Measurements from ENCODE around the gene WNT7A. TPM values are rescaled to one million over a fixed set of nuclear protein-coding genes. Genes with fewer than 3 reads are reported as not detected.

Gene WNT7A
- total RNA-seq, 1 donor from 2014 or later: not detected

DNA sequence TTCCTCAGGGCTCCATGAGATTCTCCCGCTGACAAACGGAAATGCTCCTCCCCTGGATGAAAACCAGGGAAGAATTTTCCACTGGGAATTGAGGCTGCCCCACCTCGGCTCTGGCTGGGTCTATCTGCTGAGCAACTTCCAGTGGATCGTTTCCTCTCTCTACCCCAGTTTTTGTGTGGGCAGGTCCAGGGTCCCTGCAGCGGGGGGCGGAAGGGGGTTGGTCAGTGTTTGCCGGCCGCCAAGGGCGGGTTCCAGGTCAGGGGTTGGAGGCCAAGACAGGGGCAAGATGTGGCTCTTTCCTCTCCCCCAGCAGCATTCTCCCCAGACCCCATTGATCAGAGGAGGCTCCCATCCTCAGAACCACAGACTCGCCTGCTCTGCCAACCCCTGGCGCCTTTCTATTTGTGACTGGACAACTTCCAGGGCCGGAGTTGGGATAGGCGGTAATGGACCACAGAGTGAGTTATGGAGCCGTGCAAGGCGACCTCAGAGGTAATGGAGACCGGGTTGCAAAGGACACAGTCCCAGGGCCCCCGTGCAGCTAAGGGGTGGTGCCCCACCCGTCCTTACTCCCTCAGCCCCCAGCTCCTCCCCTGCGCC, 92.2 kb downstream of the WNT7A start:
- Mint-ChIP-seq H3K27me3 (ENCODE audit: insufficient read depth, low read depth) (peaks cover 8% of the 10 kb centered on the region), H3K4me1 (peaks cover 84% of the 10 kb centered on the region)
- H3K27ac ChIP-seq: no peak overlapping the region

DNA sequence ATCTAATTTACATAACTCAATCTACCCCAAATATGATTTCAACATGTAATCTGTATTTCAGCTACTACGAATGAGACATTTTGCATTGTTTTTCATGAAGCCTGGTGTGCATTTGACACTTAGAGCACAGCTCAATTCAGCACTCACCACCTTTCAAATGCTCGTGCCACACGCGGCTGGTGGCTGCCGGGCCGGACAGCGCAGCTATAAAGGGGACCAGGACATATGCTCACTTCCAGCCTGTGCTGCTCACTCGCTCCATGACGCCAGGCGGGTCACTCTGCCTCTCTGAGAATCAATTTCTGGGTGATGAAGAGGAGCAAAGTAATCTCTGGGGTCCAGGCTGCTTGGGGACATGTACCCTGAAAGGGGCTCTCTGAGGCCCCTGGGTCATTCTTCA, 93.1 kb downstream of the WNT7A start:
- H3K4me1 ChIP-seq: peaks cover 42% of the 10 kb centered on the region
- no peak overlapping the region for H2AFZ ChIP-seq (replicated peaks)
- no peaks in the 10 kb centered on the region for H3K36me3 ChIP-seq
- no peaks in the 10 kb centered on the region for H3K36me3 Mint-ChIP-seq
- H3K4me3 ChIP-seq: no peak overlapping the region
- H3K27me3 Mint-ChIP-seq (ENCODE audit: insufficient read depth, low read depth): peaks cover 5% of the 10 kb centered on the region
- no peak overlapping the region for H3K4me2 ChIP-seq
- H4K20me1 ChIP-seq (ENCODE audit: low read depth): peaks cover 10% of the 10 kb centered on the region
- H3K79me2 ChIP-seq (ENCODE audit: low read depth): no peaks in the 10 kb centered on the region
- no peaks in the 10 kb centered on the region for H3K9me3 ChIP-seq (ENCODE audit: low read depth)
- peaks cover 2% of the 10 kb centered on the region for H3K9me3 Mint-ChIP-seq
- no peak overlapping the region for H3K27ac ChIP-seq
- H3K9ac ChIP-seq: no peak overlapping the region
- DNase-seq (ENCODE audit: low spot score): no peak
- TF ChIP-seq, protein P1, sequence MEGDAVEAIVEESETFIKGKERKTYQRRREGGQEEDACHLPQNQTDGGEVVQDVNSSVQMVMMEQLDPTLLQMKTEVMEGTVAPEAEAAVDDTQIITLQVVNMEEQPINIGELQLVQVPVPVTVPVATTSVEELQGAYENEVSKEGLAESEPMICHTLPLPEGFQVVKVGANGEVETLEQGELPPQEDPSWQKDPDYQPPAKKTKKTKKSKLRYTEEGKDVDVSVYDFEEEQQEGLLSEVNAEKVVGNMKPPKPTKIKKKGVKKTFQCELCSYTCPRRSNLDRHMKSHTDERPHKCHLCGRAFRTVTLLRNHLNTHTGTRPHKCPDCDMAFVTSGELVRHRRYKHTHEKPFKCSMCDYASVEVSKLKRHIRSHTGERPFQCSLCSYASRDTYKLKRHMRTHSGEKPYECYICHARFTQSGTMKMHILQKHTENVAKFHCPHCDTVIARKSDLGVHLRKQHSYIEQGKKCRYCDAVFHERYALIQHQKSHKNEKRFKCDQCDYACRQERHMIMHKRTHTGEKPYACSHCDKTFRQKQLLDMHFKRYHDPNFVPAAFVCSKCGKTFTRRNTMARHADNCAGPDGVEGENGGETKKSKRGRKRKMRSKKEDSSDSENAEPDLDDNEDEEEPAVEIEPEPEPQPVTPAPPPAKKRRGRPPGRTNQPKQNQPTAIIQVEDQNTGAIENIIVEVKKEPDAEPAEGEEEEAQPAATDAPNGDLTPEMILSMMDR (IDR thresholded peaks at IDR 0.05): no peak
- TF ChIP-seq EZH2 (IDR thresholded peaks at IDR 0.05) (no peak), EZH2phosphoT487 (IDR thresholded peaks at IDR 0.05) (no peak)
- peaks cover 14% of the 10 kb centered on the region for H3F3A ChIP-seq (ENCODE audit: low read depth)
- H3K27me3 ChIP-seq: no peaks in the 10 kb centered on the region
- peak overlapping the region; percentile 52 for H3K4me3 Mint-ChIP-seq
- H3K4me1 Mint-ChIP-seq: peaks cover 85% of the 10 kb centered on the region
- H3K27ac Mint-ChIP-seq: peak overlapping the region; percentile 94

More for the DNA sequence above, 92.2 kb downstream of the WNT7A start:
- peaks cover 2% of the 10 kb centered on the region for H3K9me3 Mint-ChIP-seq
- no peak for TF ChIP-seq EZH2phosphoT487 (IDR thresholded peaks at IDR 0.05)
- no peak for TF ChIP-seq EZH2 (IDR thresholded peaks at IDR 0.05)
- TF ChIP-seq, protein P1 (IDR thresholded peaks at IDR 0.05): no peak
- Histone ChIP-seq H3K27me3 (no peaks in the 10 kb centered on the region), H4K20me1 (ENCODE audit: low read depth) (peaks cover 10% of the 10 kb centered on the region), H3F3A (ENCODE audit: low read depth) (peaks cover 14% of the 10 kb centered on the region), H2AFZ (replicated peaks) (no peak overlapping the region), H3K4me1 (peaks cover 37% of the 10 kb centered on the region), H3K36me3 (no peaks in the 10 kb centered on the region), H3K9ac (no peak overlapping the region), H3K4me2 (no peak overlapping the region), H3K9me3 (ENCODE audit: low read depth) (no peaks in the 10 kb centered on the region), H3K79me2 (ENCODE audit: low read depth) (no peaks in the 10 kb centered on the region), H3K4me3 (no peak overlapping the region)
- no peak for DNase-seq (ENCODE audit: low spot score)
- no peak overlapping the region for H3K4me3 Mint-ChIP-seq
- peak overlapping the region; percentile 62 for H3K27ac Mint-ChIP-seq
- H3K36me3 Mint-ChIP-seq: no peaks in the 10 kb centered on the region

DNA sequence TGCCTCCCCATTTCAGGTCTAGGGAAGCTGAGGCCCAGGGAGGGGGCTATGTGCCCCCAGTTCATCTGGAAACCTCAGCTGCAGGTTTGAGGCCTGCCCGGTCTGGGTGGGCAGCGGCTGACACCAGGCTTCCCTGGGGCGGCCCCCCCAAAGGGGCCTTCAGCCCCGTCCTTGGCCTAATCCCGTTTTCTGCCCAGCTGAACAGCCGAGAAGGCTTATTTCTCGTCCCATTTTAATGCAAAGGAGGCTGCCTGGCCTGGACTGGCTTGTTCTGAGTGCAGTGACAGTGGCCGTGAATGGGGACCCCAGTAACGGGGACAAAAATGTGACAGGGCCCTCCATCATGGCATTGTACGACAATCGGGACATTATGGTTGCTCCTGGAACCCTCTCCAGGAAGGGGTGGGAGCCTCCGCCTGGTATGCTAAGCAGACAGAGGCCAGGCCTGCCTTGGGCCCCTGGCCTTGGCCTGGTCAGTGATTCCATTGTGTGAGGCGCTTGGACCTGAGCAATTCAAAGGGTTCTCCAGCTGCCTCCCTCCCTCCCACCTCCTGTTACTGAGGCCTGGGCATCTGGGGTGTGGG, 93.9 kb downstream of the WNT7A start:
- Mint-ChIP-seq H3K4me1 (peaks cover 85% of the 10 kb centered on the region), H3K27ac (peak overlapping the region; percentile 94), H3K27me3 (ENCODE audit: insufficient read depth, low read depth) (peaks cover 2% of the 10 kb centered on the region), H3K36me3 (no peaks in the 10 kb centered on the region), H3K9me3 (peaks cover 2% of the 10 kb centered on the region), H3K4me3 (peak overlapping the region; percentile 67)
- H3K27me3 ChIP-seq: no peaks in the 10 kb centered on the region
- no peaks in the 10 kb centered on the region for H3K9me3 ChIP-seq (ENCODE audit: low read depth)
- TF ChIP-seq, protein P1 (IDR thresholded peaks at IDR 0.05): no peak
- TF ChIP-seq EZH2 (IDR thresholded peaks at IDR 0.05) (no peak), EZH2phosphoT487 (IDR thresholded peaks at IDR 0.05) (no peak)
- no peaks in the 10 kb centered on the region for H3K79me2 ChIP-seq (ENCODE audit: low read depth)
- no peaks in the 10 kb centered on the region for H3K36me3 ChIP-seq
- no peak overlapping the region for H3K9ac ChIP-seq
- peaks cover 39% of the 10 kb centered on the region for H3K4me1 ChIP-seq
- peak; percentile 82 for DNase-seq (ENCODE audit: low spot score)
- H2AFZ ChIP-seq (replicated peaks): no peak overlapping the region
- H4K20me1 ChIP-seq (ENCODE audit: low read depth): peaks cover 10% of the 10 kb centered on the region
- H3K27ac ChIP-seq: no peak overlapping the region
- peak overlapping the region; percentile 39 for H3K4me3 ChIP-seq
- peak overlapping the region; percentile 81 for H3K4me2 ChIP-seq
- H3F3A ChIP-seq (ENCODE audit: low read depth): peaks cover 14% of the 10 kb centered on the region

All from neural progenitor cell (in vitro differentiated cells).